Measurements from ENCODE around the gene ADAMTS16.

DNA sequence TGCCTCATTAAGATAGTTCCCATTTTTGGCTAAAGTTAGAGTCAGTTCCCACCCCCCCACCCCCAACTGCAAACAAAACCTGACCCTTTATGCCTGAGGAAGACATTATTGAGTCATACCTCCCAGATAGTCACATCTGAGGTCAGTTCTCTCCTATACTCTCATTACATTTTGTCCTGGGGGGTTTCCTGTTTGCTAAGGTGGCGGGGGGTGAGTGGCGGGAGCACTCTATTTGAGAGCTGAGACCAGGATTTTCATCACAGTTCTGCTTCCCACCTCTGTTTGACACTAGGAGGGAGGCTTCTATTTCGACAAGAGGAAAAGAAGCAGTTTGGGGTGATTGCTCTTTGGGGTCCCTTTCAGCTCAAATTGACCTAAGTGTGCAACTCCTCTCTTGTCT is 222.9 kb downstream of the ADAMTS16 start:
- TF ChIP-seq EZH2 (IDR thresholded peaks at IDR 0.05) (no peak), POLR2AphosphoS5 (IDR thresholded peaks at IDR 0.05; ENCODE audit: borderline replicate concordance, low read depth, low read length) (no peak)
